Natural killer cell treated with Interleukin-12 subunit alpha and Interleukin-12 subunit beta and Interleukin-15 and Interleukin-18, amount 100 ng/mL, for 72 hours (primary cell): Measurements from ENCODE around the gene WSCD2. TPM values are rescaled to one million over a fixed set of nuclear protein-coding genes. Genes with fewer than 3 reads are reported as not detected.

Experiments used
- ATAC-seq, 2 donors: fragments of 150-1000 bp; cut with Tn5 transposase in 1 of 2; sonication (Bioruptor Pico), chemical (Tn5 transposase) in 1 of 2; 2 replicates each; pipeline ENCODE4 v1.10.0; 2021
- DNase-seq: peaks from one replicate; pipeline ENCODE4 v3.0.0; 2022; ENCODE audit warnings: low spot score
- H3K27ac Mint-ChIP-seq, 2 donors: 1 replicate in 1 of 2; 2 replicates in 1 of 2; pipeline ENCODE4 v1.8.0; 2022; ENCODE audit warnings: mixed read lengths in 2 of 2, mild to moderate bottlenecking in 1 of 2, moderate library complexity in 1 of 2
- H3K27me3 Mint-ChIP-seq, 2 donors: 1 replicate in 1 of 2; 2 replicates in 1 of 2; pipeline ENCODE4 v1.8.0; 2022; ENCODE audit warnings: mixed read lengths in 2 of 2
- H3K36me3 Mint-ChIP-seq: one replicate; pipeline ENCODE4 v1.8.0; 2022; ENCODE audit warnings: mixed read lengths
- H3K4me1 Mint-ChIP-seq, 2 donors: 1 replicate in 1 of 2; 2 replicates in 1 of 2; pipeline ENCODE4 v1.8.0; 2022; ENCODE audit warnings: low read depth in 2 of 2, mixed read lengths in 2 of 2, mild to moderate bottlenecking in 1 of 2
- H3K4me3 Mint-ChIP-seq: one replicate; pipeline ENCODE4 v1.8.0; 2022; ENCODE audit warnings: mixed read lengths
- H3K9me3 Mint-ChIP-seq: 2 replicates; pipeline ENCODE4 v1.8.0; 2022; ENCODE audit warnings: mixed read lengths
- total RNA-seq, 2 donors: library from RNA; stranded (reverse); gene quantifications; one replicate each; pipeline ENCODE4 v1.2.3, GENCODE V29; 2022

The WSCD2 gene
- total RNA-seq, 2 donors from 2014 or later = not detected

DNA sequence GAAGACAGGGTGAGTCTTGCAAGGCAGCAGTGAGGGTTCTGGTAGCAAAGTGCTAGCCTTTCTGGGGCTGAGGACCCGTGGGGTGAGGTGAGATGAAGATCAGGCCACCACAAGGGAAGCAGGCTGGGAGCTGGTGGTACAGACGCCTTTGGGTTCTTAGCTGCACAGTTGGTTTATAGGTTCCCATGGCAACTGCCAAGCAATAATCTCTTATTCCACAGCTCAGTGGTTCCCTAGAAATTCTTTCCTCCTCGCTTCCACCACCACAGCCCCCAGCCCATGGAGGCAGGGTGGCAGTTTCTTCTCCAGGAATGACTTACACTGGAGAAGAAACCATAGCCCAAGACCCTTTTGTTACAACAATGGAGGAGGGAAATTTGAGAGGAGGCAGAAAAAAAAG, 127.9 kb downstream of the WSCD2 start:
- H3K9me3 Mint-ChIP-seq = peaks cover 7% of the 10 kb centered on the region
- no peak overlapping the region for H3K4me3 Mint-ChIP-seq
- DNase-seq (no peak), ATAC-seq (no peak)
- peaks cover 7 to 15% of the 10 kb centered on the region in 2 donors for H3K4me1 Mint-ChIP-seq
- no peak overlapping the region for H3K27ac Mint-ChIP-seq
- peaks cover 0 to 8% of the 10 kb centered on the region in 2 donors for H3K27me3 Mint-ChIP-seq
- H3K36me3 Mint-ChIP-seq = peaks cover 16% of the 10 kb centered on the region

DNA sequence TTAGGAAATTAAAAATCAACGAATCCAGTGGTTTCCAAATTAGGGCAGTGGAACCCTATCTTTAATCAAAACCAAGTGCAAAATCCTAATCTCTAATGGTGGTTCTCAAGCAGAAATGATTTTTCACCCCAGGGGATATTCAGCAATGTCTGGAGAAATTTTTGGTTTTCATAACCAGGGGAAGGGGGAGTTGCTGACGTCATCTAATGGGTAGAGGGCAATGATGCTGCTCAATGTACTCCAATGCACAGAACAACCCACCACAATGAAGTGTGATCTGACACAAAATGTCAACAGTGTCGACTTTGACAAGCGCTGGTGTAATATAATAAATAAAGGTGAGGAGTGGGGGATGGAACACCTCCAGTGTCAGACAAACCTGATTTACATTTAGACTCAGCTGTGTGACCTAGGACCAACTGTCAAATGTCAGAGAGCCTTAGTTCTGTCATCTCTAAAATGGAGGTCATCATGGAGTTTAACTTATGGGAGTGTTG, 128.6 kb downstream of the WSCD2 start:
- Mint-ChIP-seq H3K27ac (no peak overlapping the region), H3K4me3 (no peak overlapping the region), H3K9me3 (peaks cover 7% of the 10 kb centered on the region), H3K36me3 (peaks cover 16% of the 10 kb centered on the region), H3K27me3 (peaks cover 0 to 8% of the 10 kb centered on the region in 2 donors), H3K4me1 (peaks cover 7 to 12% of the 10 kb centered on the region in 2 donors)
- ATAC-seq = no peak
- no peak for DNase-seq

DNA sequence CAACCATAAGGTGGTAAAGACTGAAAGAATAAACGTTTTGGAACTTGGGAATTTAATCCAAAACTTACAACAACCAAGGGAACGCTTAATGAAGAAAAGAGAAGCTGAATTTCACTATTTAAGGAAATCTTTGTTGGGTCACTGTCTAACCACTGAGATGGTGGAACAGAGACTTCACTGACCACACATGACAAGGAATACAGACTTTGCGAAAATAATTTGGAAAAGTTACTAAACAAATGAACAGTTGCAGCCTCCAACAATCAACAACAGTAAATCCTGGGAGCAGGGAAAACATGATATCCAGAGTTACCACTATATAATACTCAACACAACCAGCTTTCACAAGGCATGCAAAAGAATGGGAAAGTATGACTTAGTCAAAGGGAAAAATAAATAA, 131.0 kb downstream of the WSCD2 start:
- Mint-ChIP-seq H3K4me3 (no peak overlapping the region), H3K4me1 (peaks cover 3 to 6% of the 10 kb centered on the region in 2 donors), H3K9me3 (peaks cover 7% of the 10 kb centered on the region), H3K27ac (no peak overlapping the region), H3K36me3 (peaks cover 16% of the 10 kb centered on the region), H3K27me3 (no peaks in the 10 kb centered on the region)
- ATAC-seq (no peak), DNase-seq (no peak)

DNA sequence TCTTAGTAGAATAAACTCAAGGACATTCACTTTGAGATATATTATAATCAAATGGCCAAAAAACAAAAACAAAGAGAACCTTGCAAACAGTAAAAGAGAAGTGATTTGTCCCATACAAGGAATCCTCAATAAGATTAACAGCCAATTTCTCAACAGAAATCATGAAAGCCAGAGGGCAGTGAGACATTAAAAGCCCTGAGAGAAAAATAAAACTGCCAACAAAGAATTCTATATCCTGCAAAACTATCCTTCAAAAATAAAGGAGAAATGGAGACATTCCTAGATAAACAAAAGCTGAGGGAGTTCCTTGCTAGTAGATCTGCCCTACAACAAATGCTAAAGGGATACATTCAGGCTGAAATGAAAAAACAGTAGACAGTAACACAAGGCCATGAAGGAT, 131.9 kb downstream of the WSCD2 start:
- Mint-ChIP-seq H3K9me3 (peaks cover 7% of the 10 kb centered on the region), H3K36me3 (peaks cover 16% of the 10 kb centered on the region), H3K27ac (no peak overlapping the region), H3K4me1 (peaks cover 5 to 8% of the 10 kb centered on the region in 2 donors), H3K27me3 (no peaks in the 10 kb centered on the region), H3K4me3 (no peak overlapping the region)
- ATAC-seq (no peak), DNase-seq (no peak)

DNA sequence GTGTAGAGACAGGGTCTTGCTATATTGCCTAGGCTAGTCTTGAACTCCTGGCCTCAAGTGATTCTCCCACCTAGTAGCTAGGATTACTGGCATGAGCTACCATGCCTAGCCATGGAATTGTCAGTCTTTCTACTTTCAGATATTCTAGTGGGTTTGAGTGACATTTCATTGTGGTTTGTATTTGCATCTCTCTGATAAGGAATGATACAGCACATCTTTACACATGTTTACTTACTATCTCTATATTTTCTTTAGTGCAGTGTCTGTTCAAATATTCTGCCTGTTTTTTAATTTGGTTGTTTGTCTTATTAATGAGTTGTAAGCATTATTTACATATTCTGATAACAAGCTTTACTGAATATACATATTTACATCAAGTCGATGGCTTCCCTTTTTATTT, 136.4 kb downstream of the WSCD2 start:
- Mint-ChIP-seq H3K4me3 (no peak overlapping the region), H3K36me3 (peaks cover 7% of the 10 kb centered on the region), H3K27me3 (no peaks in the 10 kb centered on the region), H3K9me3 (peaks cover 8% of the 10 kb centered on the region), H3K27ac (no peak overlapping the region), H3K4me1 (peaks cover 25 to 40% of the 10 kb centered on the region in 2 donors)
- DNase-seq = no peak
- no peak for ATAC-seq

DNA sequence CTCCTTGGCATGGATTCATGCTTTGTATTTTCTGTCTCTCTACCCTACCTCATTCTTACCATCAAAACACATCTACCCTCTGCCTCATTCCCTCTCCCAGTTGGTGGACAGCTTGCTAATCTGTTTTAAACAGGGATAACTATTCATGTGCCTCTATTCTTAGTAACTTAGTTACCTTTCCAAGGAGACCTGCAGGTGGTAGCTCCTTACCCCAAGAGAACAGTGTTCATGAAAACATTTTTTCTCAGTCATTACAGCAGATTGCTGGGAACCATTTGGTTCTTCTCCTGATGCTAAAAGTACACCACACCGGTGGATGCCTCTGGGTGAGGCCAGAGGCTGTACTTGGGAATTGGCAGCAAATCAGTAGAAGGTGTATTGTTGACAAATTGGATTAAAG, 137.0 kb downstream of the WSCD2 start:
- DNase-seq (no peak), ATAC-seq (no peak)
- Mint-ChIP-seq H3K36me3 (peaks cover under 1% of the 10 kb centered on the region), H3K27me3 (no peaks in the 10 kb centered on the region), H3K9me3 (peaks cover 3% of the 10 kb centered on the region), H3K4me1 (peaks cover 25 to 42% of the 10 kb centered on the region in 2 donors), H3K27ac (no peak overlapping the region), H3K4me3 (no peak overlapping the region)

DNA sequence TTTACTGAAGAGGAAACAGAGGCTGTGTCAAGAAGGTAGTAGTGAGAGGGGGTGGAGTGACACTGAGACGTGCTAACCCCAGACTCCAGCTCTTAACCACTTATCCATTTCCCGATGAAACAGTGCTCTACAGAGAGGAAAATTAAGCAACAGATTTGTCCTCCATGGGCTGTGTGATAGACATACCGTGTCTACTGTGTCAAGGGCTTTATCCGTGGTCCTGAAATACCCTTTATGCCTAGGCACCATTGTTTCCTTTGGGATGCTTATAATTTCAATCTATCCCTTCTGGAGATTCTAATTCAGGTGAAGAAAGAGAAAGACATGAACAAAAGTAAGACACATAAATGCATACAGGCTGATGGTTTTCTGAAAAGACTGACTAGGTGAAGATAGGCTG, 138.4 kb downstream of the WSCD2 start:
- no peak for DNase-seq
- peaks cover 3% of the 10 kb centered on the region for H3K9me3 Mint-ChIP-seq
- H3K4me1 Mint-ChIP-seq = peaks cover 27 to 42% of the 10 kb centered on the region in 2 donors
- no peak for ATAC-seq
- peak overlapping the region; percentile 17 to 42 for H3K27ac Mint-ChIP-seq
- no peaks in the 10 kb centered on the region for H3K27me3 Mint-ChIP-seq
- H3K36me3 Mint-ChIP-seq = no peaks in the 10 kb centered on the region
- no peak overlapping the region for H3K4me3 Mint-ChIP-seq

DNA sequence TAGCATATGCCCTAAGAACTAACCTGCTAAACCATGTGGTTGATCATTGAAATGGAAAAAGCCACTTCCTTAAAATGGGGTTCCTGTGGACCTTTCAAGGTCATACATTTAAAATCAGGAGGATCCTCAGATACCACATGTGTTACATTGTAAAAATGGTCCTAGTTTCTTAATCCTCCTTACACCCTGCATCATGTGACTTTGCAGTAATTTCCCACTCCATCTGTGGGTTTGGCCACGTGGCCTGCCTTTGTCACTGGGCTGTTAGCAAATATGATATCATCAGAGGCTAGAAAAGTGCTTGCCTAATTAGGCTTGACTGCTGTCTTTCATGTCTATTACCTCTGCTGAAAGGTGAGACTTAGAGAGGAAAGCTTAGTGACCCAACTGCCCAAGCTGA, 139.3 kb downstream of the WSCD2 start:
- H3K36me3 Mint-ChIP-seq = no peaks in the 10 kb centered on the region
- peak; percentile 67 for DNase-seq
- H3K27me3 Mint-ChIP-seq = no peaks in the 10 kb centered on the region
- ATAC-seq = peak; percentile 68 to 94
- peaks cover 27 to 42% of the 10 kb centered on the region in 2 donors for H3K4me1 Mint-ChIP-seq
- no peak overlapping the region for H3K4me3 Mint-ChIP-seq
- peaks cover 3% of the 10 kb centered on the region for H3K9me3 Mint-ChIP-seq
- peak overlapping the region in 1 of 2 donors; percentile 42 for H3K27ac Mint-ChIP-seq

DNA sequence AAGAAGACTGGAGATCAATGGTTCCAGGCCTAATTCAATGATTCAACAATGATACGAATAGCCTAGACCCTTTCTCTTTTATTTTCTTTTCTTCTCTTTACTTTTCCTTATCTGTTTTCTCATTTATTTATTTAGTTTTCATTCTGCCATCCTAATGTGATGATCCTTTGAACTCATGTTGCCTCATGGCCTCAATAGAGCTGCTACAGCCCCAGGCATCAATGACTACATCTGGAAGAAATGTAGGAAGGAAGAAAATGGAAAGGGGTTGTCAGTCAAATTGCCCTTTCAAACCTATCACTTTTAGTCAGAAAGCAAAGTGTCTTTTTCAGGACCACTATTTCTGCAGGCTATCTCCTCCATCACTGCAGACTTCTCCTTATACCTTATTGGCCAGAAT, 140.1 kb downstream of the WSCD2 start:
- no peaks in the 10 kb centered on the region for H3K27me3 Mint-ChIP-seq
- ATAC-seq = no peak
- no peak for DNase-seq
- peaks cover 3% of the 10 kb centered on the region for H3K9me3 Mint-ChIP-seq
- no peak overlapping the region for H3K4me3 Mint-ChIP-seq
- H3K27ac Mint-ChIP-seq = no peak overlapping the region
- no peaks in the 10 kb centered on the region for H3K36me3 Mint-ChIP-seq
- peaks cover 27 to 42% of the 10 kb centered on the region in 2 donors for H3K4me1 Mint-ChIP-seq

DNA sequence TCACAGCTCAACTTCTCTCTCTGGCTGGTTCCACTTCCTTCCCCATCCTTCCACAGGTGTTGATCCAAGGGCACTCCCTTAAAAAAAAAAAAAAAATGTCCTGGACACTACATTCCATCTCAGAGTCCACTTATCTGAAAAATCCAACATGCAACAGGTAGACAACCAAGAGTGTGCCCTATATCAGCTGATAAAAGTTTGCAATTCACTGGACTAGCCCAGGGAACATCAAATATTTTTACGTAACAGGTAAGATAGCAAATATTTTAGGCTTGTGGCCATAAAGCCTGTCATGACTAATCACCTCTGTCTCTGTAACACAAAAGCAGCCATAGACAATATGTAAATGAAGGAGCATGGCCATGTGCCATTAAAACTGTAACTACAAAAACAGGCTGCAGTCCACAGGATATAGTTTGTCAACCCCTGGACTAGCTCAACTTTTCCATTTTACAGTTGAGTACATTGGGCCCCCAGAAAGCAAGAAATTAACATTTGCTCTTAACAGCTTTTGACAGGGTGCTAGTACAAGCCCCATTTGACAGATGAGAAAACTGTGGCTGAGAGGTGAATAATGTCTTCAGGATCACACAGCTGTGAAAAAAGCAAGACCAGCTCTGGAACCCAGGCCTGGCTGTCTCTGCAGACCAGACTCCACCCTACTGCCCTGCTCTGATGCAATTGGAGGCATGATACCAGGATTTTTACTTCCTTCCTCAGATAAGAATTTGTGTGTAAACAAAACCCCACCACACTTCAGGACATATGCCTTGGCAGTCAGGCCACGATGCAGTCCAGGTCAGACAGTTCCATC, 141.2 kb downstream of the WSCD2 start:
- ATAC-seq (no peak), DNase-seq (no peak)
- no peak overlapping the region for H3K27ac Mint-ChIP-seq
- no peaks in the 10 kb centered on the region for H3K36me3 Mint-ChIP-seq
- peaks cover 3% of the 10 kb centered on the region for H3K9me3 Mint-ChIP-seq
- H3K4me3 Mint-ChIP-seq = no peak overlapping the region
- peaks cover 27 to 36% of the 10 kb centered on the region in 2 donors for H3K4me1 Mint-ChIP-seq
- no peaks in the 10 kb centered on the region for H3K27me3 Mint-ChIP-seq

DNA sequence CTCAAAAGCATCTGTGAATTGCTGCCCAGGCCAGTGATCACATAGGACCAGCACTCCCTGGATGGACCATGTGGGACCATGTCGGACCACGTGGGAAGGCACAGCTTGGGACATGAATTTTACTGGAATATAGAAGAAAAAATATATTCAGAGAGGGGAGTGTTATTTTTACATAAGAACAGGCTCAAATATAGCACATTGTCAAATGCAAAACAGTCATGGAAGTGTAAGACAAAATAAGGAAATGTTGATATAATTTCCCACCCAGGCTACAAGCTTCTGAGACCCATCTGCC, 141.7 kb downstream of the WSCD2 start:
- ATAC-seq = no peak
- Mint-ChIP-seq H3K27ac (no peak overlapping the region), H3K4me3 (no peak overlapping the region)

DNA sequence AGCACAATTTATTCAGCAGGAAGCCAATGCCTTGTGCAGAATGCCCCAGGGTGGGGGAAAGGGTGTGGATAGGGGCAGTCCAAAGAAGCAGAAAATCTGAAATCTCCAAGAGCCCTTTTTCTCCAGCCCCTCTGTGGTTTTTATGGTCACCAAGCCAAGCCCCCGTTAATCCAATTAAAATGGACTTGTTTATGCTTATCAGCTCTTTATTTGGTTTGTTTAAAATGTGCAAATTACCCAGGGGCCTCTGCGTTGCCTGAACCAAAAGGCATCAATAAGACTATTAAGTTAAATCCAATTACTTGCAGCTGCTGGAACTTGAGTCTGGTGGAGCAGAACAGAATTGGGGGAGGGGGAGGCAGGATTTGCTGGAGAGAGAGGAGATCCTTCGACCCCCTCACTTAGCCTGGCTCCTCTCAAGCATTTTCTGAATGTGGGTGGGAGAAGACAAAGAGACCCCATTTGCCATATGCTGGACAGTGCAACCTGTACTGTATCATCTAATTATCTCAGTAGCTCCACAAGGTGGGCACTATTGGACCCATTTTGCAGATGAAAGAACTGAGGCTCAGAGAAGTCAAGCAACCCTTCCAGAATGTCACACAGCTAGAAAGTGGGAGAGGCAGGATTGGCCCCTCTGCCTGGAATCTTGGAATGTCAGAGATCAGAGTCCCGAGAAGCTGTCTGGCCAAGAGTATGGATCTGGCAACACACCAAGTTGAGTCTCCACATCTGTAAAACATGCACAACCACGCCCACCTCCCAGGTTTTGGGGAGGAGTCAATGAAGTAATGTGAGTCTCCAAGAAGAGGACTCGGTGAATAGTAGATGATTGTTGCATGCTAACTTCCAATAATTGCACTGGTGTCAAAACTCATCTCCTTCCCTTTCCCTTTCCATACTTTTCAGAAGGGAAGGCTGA, 143.1 kb downstream of the WSCD2 start:
- Mint-ChIP-seq H3K36me3 (no peaks in the 10 kb centered on the region), H3K27ac (no peak overlapping the region), H3K4me1 (peaks cover 24 to 33% of the 10 kb centered on the region in 2 donors), H3K27me3 (no peaks in the 10 kb centered on the region), H3K4me3 (no peak overlapping the region), H3K9me3 (peaks cover 3% of the 10 kb centered on the region)
- no peak for ATAC-seq
- no peak for DNase-seq

More for the DNA sequence above, 141.7 kb downstream of the WSCD2 start:
- Mint-ChIP-seq H3K27me3 (no peaks in the 10 kb centered on the region), H3K9me3 (peaks cover 3% of the 10 kb centered on the region), H3K36me3 (no peaks in the 10 kb centered on the region), H3K4me1 (peaks cover 27 to 36% of the 10 kb centered on the region in 2 donors)
- DNase-seq = no peak

DNA sequence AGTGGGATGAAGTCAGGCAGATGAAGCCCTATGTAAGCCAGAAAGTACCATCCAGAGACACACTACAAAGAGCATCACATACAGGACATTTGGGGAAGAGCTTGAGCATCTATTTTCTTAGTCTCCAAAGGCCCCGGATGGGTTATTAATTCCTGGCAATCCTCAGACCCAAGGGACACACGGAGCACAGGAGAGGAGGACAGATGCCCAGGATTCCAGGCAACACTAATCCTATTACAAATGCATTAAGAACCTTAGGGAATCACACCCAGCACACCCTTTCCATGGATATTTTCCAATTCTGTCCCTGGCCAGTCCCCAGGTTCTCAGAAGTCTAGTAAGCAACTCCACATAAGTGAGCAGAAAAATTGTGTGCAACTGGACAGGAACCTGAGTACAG, 144.1 kb downstream of the WSCD2 start:
- Mint-ChIP-seq H3K27ac (no peak overlapping the region), H3K9me3 (no peaks in the 10 kb centered on the region), H3K27me3 (no peaks in the 10 kb centered on the region), H3K4me1 (peaks cover 24 to 33% of the 10 kb centered on the region in 2 donors), H3K4me3 (no peak overlapping the region), H3K36me3 (no peaks in the 10 kb centered on the region)
- no peak for ATAC-seq
- no peak for DNase-seq

DNA sequence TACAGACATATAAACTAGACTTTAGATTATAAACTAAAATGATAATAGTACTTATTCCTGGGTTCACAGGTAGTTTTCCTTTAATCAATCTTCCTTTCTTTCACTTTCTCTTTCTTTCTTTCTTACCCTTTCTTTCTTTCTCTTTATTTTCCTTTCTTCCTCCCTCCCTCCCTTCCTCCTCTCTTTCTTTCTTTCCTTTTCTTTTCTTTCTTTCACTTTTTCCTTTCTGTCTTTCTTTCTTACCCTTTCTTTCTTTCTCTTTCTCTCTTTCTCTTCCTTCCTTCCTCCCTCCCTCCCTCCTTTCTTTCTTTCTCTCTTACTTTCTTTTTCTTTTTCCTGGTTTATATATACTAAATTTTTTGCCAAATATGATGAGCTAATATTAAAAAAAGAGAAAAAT, 148.5 kb downstream of the WSCD2 start:
- no peak for ATAC-seq
- DNase-seq = no peak
- no peaks in the 10 kb centered on the region for H3K9me3 Mint-ChIP-seq
- H3K4me1 Mint-ChIP-seq = peaks cover 18 to 22% of the 10 kb centered on the region in 2 donors
- H3K4me3 Mint-ChIP-seq = no peak overlapping the region
- H3K27ac Mint-ChIP-seq = peak overlapping the region in 1 of 2 donors; percentile 56
- no peaks in the 10 kb centered on the region for H3K27me3 Mint-ChIP-seq
- no peaks in the 10 kb centered on the region for H3K36me3 Mint-ChIP-seq
